Measurements from ENCODE around the gene ENTHD1.

The ENTHD1 gene

DNA sequence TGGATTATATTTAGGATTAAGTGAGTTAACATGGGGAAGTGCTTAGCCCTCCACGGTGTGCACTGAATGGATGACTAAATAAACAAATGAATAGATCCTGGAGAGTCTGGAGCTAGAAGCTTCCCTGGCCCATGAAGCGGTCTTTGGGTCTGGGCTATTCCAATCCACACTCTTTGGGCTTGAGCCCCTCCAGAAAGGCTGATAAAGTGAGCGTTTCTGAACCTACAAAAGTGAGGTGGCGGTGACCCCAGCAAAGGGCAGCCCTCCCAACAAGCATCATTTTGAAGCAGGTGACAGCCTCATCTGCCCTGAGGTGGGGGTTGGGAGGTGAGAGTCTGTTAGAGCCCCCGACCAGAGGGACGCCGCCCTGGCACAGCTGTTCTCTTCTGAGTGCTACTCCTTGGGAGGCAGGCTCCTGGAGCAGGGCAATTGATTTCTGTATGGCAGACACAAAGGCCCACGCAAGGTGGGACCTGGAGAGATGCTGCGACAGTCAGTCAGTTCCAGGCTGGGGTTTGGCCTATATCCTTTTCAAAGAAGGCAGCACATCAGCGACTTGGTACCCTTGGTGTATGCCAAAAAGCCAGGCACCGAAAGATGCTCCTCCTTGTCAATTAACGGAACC, 165.2 kb downstream of the ENTHD1 start:
- in situ Hi-C loops (cut with HindIII; ENCODE audit: low pct_ligation_motif_present, low sequenced_read_pairs) = no loop called here
- no peak for TF ChIP-seq CTCF (IDR thresholded peaks at IDR 0.05; ENCODE audit: low read depth, low read length, missing control alignments)
- DNase-seq = no peak
- Histone ChIP-seq H3K27me3 (replicated peaks) (peaks cover 14% of the 10 kb centered on the region), H3K4me3 (ENCODE audit: low read depth, low read length) (no peak overlapping the region), H3K36me3 (replicated peaks) (no peaks in the 10 kb centered on the region), H3K27ac (no peak overlapping the region)

DNA sequence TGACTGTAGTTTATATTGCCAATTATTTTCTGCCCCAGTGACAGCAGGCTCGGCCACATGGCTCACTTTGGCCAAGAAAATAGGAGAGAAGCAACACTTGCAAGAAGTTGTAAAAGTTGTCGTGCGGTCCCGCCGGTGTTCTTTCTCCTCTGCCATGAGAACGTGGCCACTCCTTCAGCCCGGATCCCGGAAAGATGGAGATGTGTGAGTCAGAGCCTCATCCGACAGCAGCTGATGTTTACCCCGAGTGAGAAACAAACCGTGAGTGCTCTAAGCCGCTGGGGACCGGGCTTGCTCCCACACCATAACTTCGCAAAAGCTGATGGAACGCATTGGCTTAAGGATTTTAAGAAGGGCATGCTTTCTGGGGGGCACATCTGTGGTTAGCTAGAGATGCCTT, 166.0 kb downstream of the ENTHD1 start:
- Histone ChIP-seq H3K27me3 (replicated peaks) (peaks cover 13% of the 10 kb centered on the region), H3K27ac (no peak overlapping the region), H3K4me3 (ENCODE audit: low read depth, low read length) (no peak overlapping the region), H3K36me3 (replicated peaks) (no peaks in the 10 kb centered on the region)
- DNase-seq = peak; percentile 3
- no peak for TF ChIP-seq CTCF (IDR thresholded peaks at IDR 0.05; ENCODE audit: low read depth, low read length, missing control alignments)
- in situ Hi-C loops (cut with HindIII; ENCODE audit: low pct_ligation_motif_present, low sequenced_read_pairs) = no loop called here

- no peak for DNase-seq
- Histone ChIP-seq H3K4me3 (ENCODE audit: low read depth, low read length) (no peak overlapping the region), H3K27me3 (replicated peaks) (peaks cover 10% of the 10 kb centered on the region), H3K27ac (no peak overlapping the region), H3K36me3 (replicated peaks) (no peaks in the 10 kb centered on the region)
- no peak for TF ChIP-seq CTCF (IDR thresholded peaks at IDR 0.05; ENCODE audit: low read depth, low read length, missing control alignments)
- in situ Hi-C loops (cut with HindIII; ENCODE audit: low pct_ligation_motif_present, low sequenced_read_pairs) = no loop called here
Measured at GRCh38 chr22:39725351-39726035, 168.1 kb downstream of the ENTHD1 start.

GRCh38 chr22:39724857-39725256, 168.7 kb downstream of the ENTHD1 start:
- no peak overlapping the region for H3K4me3 ChIP-seq (ENCODE audit: low read depth, low read length)

DNA sequence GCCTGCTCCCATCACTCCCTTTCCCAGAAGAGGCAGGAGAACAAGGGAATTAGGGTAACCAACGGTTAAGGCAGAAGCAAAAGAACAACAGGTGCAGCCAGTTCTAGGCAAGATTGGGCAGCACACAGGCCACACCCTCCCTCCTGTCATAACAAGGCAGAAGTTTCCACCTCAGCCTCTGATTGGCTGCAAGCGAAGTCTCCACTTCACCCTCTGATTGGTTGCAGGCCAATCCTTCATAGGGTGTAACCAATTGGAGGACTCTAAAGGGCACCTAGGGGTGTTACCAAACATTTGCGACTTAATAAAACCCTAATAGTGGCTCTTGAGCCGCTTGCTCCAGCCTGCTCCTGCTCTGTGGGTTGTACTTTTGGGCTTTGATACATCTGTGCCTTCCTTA, 169.2 kb downstream of the ENTHD1 start:
- H3K4me3 ChIP-seq (ENCODE audit: low read depth, low read length) = no peak overlapping the region
- H3K27me3 ChIP-seq (replicated peaks) = peaks cover 10% of the 10 kb centered on the region
- no peak for TF ChIP-seq CTCF (IDR thresholded peaks at IDR 0.05; ENCODE audit: low read depth, low read length, missing control alignments)
- in situ Hi-C loops (cut with HindIII; ENCODE audit: low pct_ligation_motif_present, low sequenced_read_pairs) = no loop called here
- H3K27ac ChIP-seq = no peak overlapping the region
- DNase-seq = no peak
- H3K36me3 ChIP-seq (replicated peaks) = no peaks in the 10 kb centered on the region

More at GRCh38 chr22:39724857-39725256, 168.7 kb downstream of the ENTHD1 start:
- TF ChIP-seq CTCF (IDR thresholded peaks at IDR 0.05; ENCODE audit: low read depth, low read length, missing control alignments) = no peak
- Histone ChIP-seq H3K27ac (no peak overlapping the region), H3K27me3 (replicated peaks) (peaks cover 10% of the 10 kb centered on the region), H3K36me3 (replicated peaks) (no peaks in the 10 kb centered on the region)
- in situ Hi-C loops (cut with HindIII; ENCODE audit: low pct_ligation_motif_present, low sequenced_read_pairs) = no loop called here
- no peak for DNase-seq

All from brain microvascular endothelial cell (primary cell).